Inflammatory macrophage (primary cell): Measurements from ENCODE around the gene SARM1.

ENCODE experiments used
- DNase-seq, 2 donors: peaks; one replicate each; pipeline ENCODE4 v3.0.0-alpha.2; 2020 to 2022

SARM1 gene

GRCh38 chr17:28369684-28370034, 1.8 kb upstream of the SARM1 start:
- no peak for DNase-seq

- DNase-seq = peak; percentile 24 to 51
Measured at GRCh38 chr17:28370035-28370743, 1.3 kb upstream of the SARM1 start, which contains the start of gene VTN. Gene VTN (minus strand): TSS chr17:28370307. CDS start chr17:28370203, 104 bp downstream.

GRCh38 chr17:28370744-28371103, 770 bp upstream of the SARM1 start:
- DNase-seq = no peak

- no peak for DNase-seq
Measured at GRCh38 chr17:28372203-28372944, 880 bp downstream of the SARM1 start.

- DNase-seq = no peak
Measured at GRCh38 chr17:28372945-28373274, 1.4 kb downstream of the SARM1 start.

GRCh38 chr17:28379814-28380801, 8.6 kb downstream of the SARM1 start:
- peak; percentile 52 to 79 for DNase-seq

- peak in 1 of 2 donors; percentile 54 for DNase-seq
Measured at GRCh38 chr17:28381141-28381825, 9.8 kb downstream of the SARM1 start.

- DNase-seq = peak; percentile 54 to 63
Measured at GRCh38 chr17:28384281-28385036, 13.0 kb downstream of the SARM1 start.

GRCh38 chr17:28385037-28385400, 13.5 kb downstream of the SARM1 start:
- no peak for DNase-seq

GRCh38 chr17:28385406-28385805, 13.9 kb downstream of the SARM1 start:
- DNase-seq = no peak

GRCh38 chr17:28386391-28386790, 14.9 kb downstream of the SARM1 start:
- no peak for DNase-seq

GRCh38 chr17:28388106-28388505, 16.6 kb downstream of the SARM1 start:
- DNase-seq = no peak

- DNase-seq = no peak
Measured at GRCh38 chr17:28390141-28390540, 18.6 kb downstream of the SARM1 start.

GRCh38 chr17:28390563-28390962, 19.1 kb downstream of the SARM1 start:
- DNase-seq = no peak

GRCh38 chr17:28390984-28391383, 19.5 kb downstream of the SARM1 start:
- no peak for DNase-seq

- DNase-seq = no peak
Measured at GRCh38 chr17:28391401-28391800, 19.9 kb downstream of the SARM1 start.

- no peak for DNase-seq
Measured at GRCh38 chr17:28392491-28392890, 21.0 kb downstream of the SARM1 start.

- DNase-seq = no peak
Measured at GRCh38 chr17:28394337-28395116, 23.0 kb downstream of the SARM1 start.

GRCh38 chr17:28395426-28395825, 23.9 kb downstream of the SARM1 start:
- no peak for DNase-seq

GRCh38 chr17:28395968-28396367, 24.5 kb downstream of the SARM1 start:
- DNase-seq = no peak

GRCh38 chr17:28396635-28397239, 25.2 kb downstream of the SARM1 start:
- no peak for DNase-seq
